ENCODE data around the gene SEC61G. TPM values are rescaled to one million over a fixed set of nuclear protein-coding genes. Genes with fewer than 3 reads are reported as not detected.

Gene SEC61G
- total and polyA plus RNA-seq, 2 experiments from 2014 or later, result 551 to 670 TPM

DNA sequence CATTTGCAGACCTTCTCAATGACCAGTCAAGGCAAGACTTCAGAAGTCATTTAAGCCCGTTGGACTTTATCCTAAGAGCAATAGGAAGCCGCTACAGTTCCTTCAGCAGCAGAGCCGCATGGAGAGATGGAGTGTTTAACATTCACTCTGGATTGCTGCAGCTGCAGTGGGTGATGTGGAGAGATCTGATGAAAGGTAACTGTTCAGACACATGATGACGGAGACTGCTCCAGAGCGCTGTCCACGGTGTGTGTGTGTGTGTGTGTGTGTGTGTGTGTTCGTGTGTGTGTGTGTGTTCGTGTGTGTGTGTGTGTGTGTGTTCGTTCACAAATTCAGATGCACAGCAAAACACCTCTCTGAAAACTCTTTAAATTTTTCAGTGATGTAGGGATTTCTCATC, 37.0 kb downstream of the SEC61G start:
- H3K4me2 ChIP-seq (ENCODE audit: unreplicated experiment), result no peak overlapping the region
- TF ChIP-seq EZH2phosphoT487 (IDR thresholded peaks at IDR 0.05; ENCODE audit: insufficient read depth, low read depth), result no peak
- no peaks in the 10 kb centered on the region for H4K20me1 ChIP-seq (ENCODE audit: insufficient read depth)
- H3K4me1 ChIP-seq (ENCODE audit: insufficient read depth), result no peaks in the 10 kb centered on the region
- H3K4me3 ChIP-seq, result no peak overlapping the region
- no peaks in the 10 kb centered on the region for H3F3A ChIP-seq (ENCODE audit: insufficient read depth)
- H3K9me2 ChIP-seq (ENCODE audit: insufficient read depth), result no peaks in the 10 kb centered on the region
- no peak overlapping the region for H3K9ac ChIP-seq
- in situ Hi-C loops (cut with MboI), result no loop called here
- 25 to 26% methylated on average over 9 of the region's 9 CpGs for WGBS, 2 experiments (ENCODE audit: low coverage in 1 of 2, low lambda C conversion rate in 2 of 2, missing lambda C conversion rate in 2 of 2)
- DNase-seq, result no peak
- no peak overlapping the region for H3K27ac ChIP-seq
- H3K9me3 ChIP-seq (ENCODE audit: low read depth), result no peaks in the 10 kb centered on the region
- H2AFZ ChIP-seq, result no peak overlapping the region
- no peaks in the 10 kb centered on the region for H3K36me3 ChIP-seq (ENCODE audit: low read depth)
- H3K27me3 ChIP-seq (replicated peaks; ENCODE audit: insufficient read depth), result peaks cover 8% of the 10 kb centered on the region; the same call in 1 of the 2 replicates
- H3K79me2 ChIP-seq (ENCODE audit: insufficient read depth), result no peaks in the 10 kb centered on the region

DNA sequence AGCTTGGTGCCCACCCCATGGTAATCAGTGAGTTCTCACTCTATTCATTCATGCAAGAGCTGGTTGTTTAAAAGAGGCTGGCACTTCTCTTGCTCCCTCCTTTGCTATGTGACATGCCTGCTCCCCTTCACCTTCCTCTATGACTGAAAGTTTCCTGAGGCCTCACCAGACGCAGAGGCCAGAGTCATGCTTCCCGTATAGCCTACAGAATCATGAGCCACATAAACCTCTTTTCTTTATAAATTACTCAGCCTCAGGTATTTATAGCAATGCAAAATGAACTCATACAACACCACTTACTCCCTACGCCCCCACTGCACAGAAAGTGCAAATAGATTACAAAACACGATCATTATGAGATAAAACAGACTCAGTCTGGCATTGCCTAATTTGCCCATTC, 39.0 kb downstream of the SEC61G start:
- Histone ChIP-seq H3F3A (ENCODE audit: insufficient read depth) (no peaks in the 10 kb centered on the region), H3K4me1 (ENCODE audit: insufficient read depth) (no peaks in the 10 kb centered on the region), H3K27me3 (replicated peaks; ENCODE audit: insufficient read depth) (no peaks in the 10 kb centered on the region), H3K27ac (no peak overlapping the region), H3K9me3 (ENCODE audit: low read depth) (no peaks in the 10 kb centered on the region), H2AFZ (no peak overlapping the region), H4K20me1 (ENCODE audit: insufficient read depth) (no peaks in the 10 kb centered on the region), H3K4me2 (ENCODE audit: unreplicated experiment) (no peak overlapping the region), H3K9me2 (ENCODE audit: insufficient read depth) (no peaks in the 10 kb centered on the region), H3K79me2 (ENCODE audit: insufficient read depth) (no peaks in the 10 kb centered on the region), H3K9ac (no peak overlapping the region), H3K4me3 (no peak overlapping the region), H3K36me3 (ENCODE audit: low read depth) (no peaks in the 10 kb centered on the region)
- TF ChIP-seq EZH2phosphoT487 (IDR thresholded peaks at IDR 0.05; ENCODE audit: insufficient read depth, low read depth) (no peak), EZH2 (IDR thresholded peaks at IDR 0.05; ENCODE audit: insufficient read depth, poor library complexity, severe bottlenecking) (no peak)
- in situ Hi-C loops (cut with MboI), result no loop called here
- 43% methylated on average over 4 of the region's 4 CpGs for WGBS, 2 experiments (ENCODE audit: low coverage in 1 of 2, low lambda C conversion rate in 2 of 2, missing lambda C conversion rate in 2 of 2)
- DNase-seq, result no peak

DNA sequence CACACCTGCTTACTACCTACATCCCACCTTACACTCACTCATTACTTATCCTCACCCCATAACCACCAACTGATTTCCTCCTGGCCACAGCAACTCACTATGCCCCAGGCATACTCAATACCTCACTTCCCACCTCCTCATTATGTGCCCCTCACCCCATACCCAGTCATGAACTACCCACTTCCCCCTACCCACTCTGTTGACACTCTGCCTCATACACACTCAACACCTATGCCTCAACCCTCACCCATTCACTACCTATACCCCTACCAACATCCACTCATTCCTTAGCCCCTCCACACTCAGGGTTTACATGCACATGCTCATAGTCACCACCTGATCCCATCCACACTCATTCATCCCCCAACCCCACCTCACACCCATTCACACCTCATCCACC, 39.6 kb downstream of the SEC61G start:
- no peak for DNase-seq
- no peak for TF ChIP-seq EZH2 (IDR thresholded peaks at IDR 0.05; ENCODE audit: insufficient read depth, poor library complexity, severe bottlenecking)
- no peak for TF ChIP-seq EZH2phosphoT487 (IDR thresholded peaks at IDR 0.05; ENCODE audit: insufficient read depth, low read depth)
- Histone ChIP-seq H2AFZ (no peak overlapping the region), H3K79me2 (ENCODE audit: insufficient read depth) (no peaks in the 10 kb centered on the region), H3K36me3 (ENCODE audit: low read depth) (no peaks in the 10 kb centered on the region), H3K9me3 (ENCODE audit: low read depth) (no peaks in the 10 kb centered on the region), H3K4me2 (ENCODE audit: unreplicated experiment) (no peak overlapping the region), H3F3A (ENCODE audit: insufficient read depth) (no peaks in the 10 kb centered on the region), H3K9me2 (ENCODE audit: insufficient read depth) (no peaks in the 10 kb centered on the region), H3K4me1 (ENCODE audit: insufficient read depth) (no peaks in the 10 kb centered on the region), H4K20me1 (ENCODE audit: insufficient read depth) (no peaks in the 10 kb centered on the region), H3K27me3 (replicated peaks; ENCODE audit: insufficient read depth) (no peaks in the 10 kb centered on the region), H3K27ac (no peak overlapping the region), H3K9ac (no peak overlapping the region), H3K4me3 (no peak overlapping the region)
- in situ Hi-C loops (cut with MboI), result no loop called here

DNA sequence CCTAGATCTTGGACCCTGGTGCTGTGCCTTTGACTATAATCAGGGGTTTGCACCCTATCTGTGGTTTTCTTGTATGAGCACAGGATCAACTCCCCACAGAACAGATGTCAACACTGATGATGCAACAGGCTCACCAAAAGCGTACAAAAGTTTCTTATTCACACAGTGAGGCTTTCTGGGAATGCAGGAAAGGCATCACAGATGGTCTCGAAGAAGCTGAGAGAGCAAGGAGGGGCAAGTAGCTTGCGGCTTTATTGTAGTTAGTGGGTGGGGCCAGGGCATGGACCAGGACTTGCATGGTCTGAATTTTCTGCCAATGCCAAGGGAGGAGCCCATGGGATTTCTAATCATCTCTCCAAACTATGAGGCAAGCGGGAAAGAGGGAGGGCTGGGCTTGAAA, 46.2 kb downstream of the SEC61G start:
- no peak for TF ChIP-seq EZH2 (IDR thresholded peaks at IDR 0.05; ENCODE audit: insufficient read depth, poor library complexity, severe bottlenecking)
- no peak for TF ChIP-seq EZH2phosphoT487 (IDR thresholded peaks at IDR 0.05; ENCODE audit: insufficient read depth, low read depth)
- Histone ChIP-seq H3F3A (ENCODE audit: insufficient read depth) (no peaks in the 10 kb centered on the region), H3K4me1 (ENCODE audit: insufficient read depth) (no peaks in the 10 kb centered on the region), H3K27me3 (replicated peaks; ENCODE audit: insufficient read depth) (no peaks in the 10 kb centered on the region), H3K9me3 (ENCODE audit: low read depth) (no peaks in the 10 kb centered on the region), H3K36me3 (ENCODE audit: low read depth) (no peaks in the 10 kb centered on the region), H4K20me1 (ENCODE audit: insufficient read depth) (no peaks in the 10 kb centered on the region), H3K9me2 (ENCODE audit: insufficient read depth) (no peaks in the 10 kb centered on the region), H2AFZ (no peak overlapping the region), H3K9ac (no peak overlapping the region), H3K4me3 (no peak overlapping the region), H3K79me2 (ENCODE audit: insufficient read depth) (no peaks in the 10 kb centered on the region), H3K4me2 (ENCODE audit: unreplicated experiment) (no peak overlapping the region), H3K27ac (no peak overlapping the region)
- in situ Hi-C loops (cut with MboI), result no loop called here
- no peak for DNase-seq
- WGBS, 2 experiments (ENCODE audit: low coverage in 1 of 2, low lambda C conversion rate in 2 of 2, missing lambda C conversion rate in 2 of 2), result 11 to 29% methylated on average over 4 of the region's 4 CpGs

DNA sequence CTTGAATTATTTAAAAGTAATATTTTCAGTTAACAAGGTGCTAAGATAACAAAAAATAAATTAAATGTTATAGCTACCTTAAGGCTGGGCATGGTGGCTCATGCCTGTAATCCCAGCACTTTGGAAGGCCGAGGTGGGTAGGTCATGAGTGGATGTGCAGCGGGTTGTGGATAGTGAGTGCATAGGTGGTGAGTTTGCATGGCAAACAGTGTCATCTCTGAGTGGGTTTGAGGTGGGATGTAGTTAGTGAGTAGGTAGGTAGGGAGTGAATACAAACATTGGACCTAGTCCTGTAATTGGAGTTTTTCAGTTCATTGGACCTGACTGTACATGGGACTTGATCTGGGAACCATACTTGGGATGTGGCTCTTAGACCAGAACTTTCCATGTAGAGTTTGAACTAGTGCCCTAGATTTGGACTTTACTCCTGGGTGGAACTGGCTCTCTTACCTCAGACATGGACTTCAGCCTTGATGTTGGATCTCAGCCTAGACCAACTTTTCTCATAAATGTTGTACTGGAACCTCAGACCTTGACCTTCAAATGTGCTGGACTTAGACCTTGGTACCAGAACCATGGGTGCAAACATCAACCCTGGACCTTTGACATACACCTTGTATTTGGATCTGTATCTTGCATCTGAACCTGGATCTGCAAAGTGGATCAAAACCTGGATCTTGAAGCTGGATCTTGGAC, 47.0 kb downstream of the SEC61G start:
- Histone ChIP-seq H3K27ac (no peak overlapping the region), H3K79me2 (ENCODE audit: insufficient read depth) (no peaks in the 10 kb centered on the region), H3K27me3 (replicated peaks; ENCODE audit: insufficient read depth) (no peaks in the 10 kb centered on the region), H3K9ac (no peak overlapping the region), H2AFZ (no peak overlapping the region), H3F3A (ENCODE audit: insufficient read depth) (no peaks in the 10 kb centered on the region), H3K4me1 (ENCODE audit: insufficient read depth) (no peaks in the 10 kb centered on the region), H3K36me3 (ENCODE audit: low read depth) (no peaks in the 10 kb centered on the region), H3K4me3 (no peak overlapping the region), H3K9me2 (ENCODE audit: insufficient read depth) (no peaks in the 10 kb centered on the region), H3K4me2 (ENCODE audit: unreplicated experiment) (no peak overlapping the region), H3K9me3 (ENCODE audit: low read depth) (no peaks in the 10 kb centered on the region), H4K20me1 (ENCODE audit: insufficient read depth) (no peaks in the 10 kb centered on the region)
- WGBS, 2 experiments (ENCODE audit: low coverage in 1 of 2, low lambda C conversion rate in 2 of 2, missing lambda C conversion rate in 2 of 2), result 7 to 14% methylated on average over 2 of the region's 2 CpGs
- TF ChIP-seq EZH2 (IDR thresholded peaks at IDR 0.05; ENCODE audit: insufficient read depth, poor library complexity, severe bottlenecking), result no peak
- no peak for TF ChIP-seq EZH2phosphoT487 (IDR thresholded peaks at IDR 0.05; ENCODE audit: insufficient read depth, low read depth)
- in situ Hi-C loops (cut with MboI), result no loop called here
- no peak for DNase-seq
